HL-60/S4 treated with phorbol 12-myristate 13-acetate at 8.2 ng/mL for 4 days and 3 days (cell line): ENCODE measurements around the gene DIO1.
"Not testable (repeated sequence)": the region's sequence is repeated elsewhere in the genome, so short reads cannot be mapped to it uniquely, and the experiment has no call there.

Experiments used
- in situ Hi-C: fragments of 300-500 bp; cut with MboI; formaldehyde crosslinking; loops from 2 replicates; pipeline ENCODE4 v1.15.0; 2022; ENCODE audit warnings: low sequenced_read_pairs

The DIO1 gene

GRCh38 chr1:53893999-53894636 is at the start of gene DIO1:
DIO1 (plus strand) TSS chr1:53894187; CDS start chr1:53894211, 24 bp downstream.
- in situ Hi-C loops, result no loop called here

GRCh38 chr1:53847980-53848379 is 46.0 kb upstream of the DIO1 start:
- in situ Hi-C loops, result no loop called here

DNA sequence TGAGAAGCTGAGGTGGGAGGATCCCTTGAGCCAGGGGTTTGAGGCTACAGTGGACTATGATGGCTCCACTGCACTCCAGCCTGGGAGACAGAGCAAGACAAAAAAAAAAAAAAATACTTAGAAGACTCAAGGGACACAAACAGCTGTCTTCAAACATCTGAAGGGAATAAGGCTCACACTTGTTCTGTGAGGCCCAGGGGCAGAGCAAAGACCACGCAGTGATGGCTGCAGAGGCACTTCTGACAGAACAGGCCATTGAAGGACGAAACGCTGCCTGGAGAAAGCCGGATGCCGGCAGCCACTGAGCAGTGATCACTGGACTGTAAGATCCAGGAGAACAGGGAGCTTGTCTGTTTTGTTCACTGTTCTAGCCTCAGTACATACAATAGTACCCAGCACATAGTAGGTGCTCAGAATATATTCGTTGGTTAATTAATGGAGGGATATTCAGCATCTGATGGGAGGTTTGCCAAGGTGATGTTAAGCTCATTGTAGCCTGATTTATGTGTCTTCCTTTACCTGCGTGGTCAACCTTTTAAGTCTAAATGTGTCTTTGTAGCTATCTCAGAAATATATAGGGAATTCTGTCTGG is 43.8 kb upstream of the DIO1 start:
- in situ Hi-C loops, result loop anchor here (25.0 kb wide), 1 partner anchor 112 kb away; no protein-coding TSS in a partner anchor

DNA sequence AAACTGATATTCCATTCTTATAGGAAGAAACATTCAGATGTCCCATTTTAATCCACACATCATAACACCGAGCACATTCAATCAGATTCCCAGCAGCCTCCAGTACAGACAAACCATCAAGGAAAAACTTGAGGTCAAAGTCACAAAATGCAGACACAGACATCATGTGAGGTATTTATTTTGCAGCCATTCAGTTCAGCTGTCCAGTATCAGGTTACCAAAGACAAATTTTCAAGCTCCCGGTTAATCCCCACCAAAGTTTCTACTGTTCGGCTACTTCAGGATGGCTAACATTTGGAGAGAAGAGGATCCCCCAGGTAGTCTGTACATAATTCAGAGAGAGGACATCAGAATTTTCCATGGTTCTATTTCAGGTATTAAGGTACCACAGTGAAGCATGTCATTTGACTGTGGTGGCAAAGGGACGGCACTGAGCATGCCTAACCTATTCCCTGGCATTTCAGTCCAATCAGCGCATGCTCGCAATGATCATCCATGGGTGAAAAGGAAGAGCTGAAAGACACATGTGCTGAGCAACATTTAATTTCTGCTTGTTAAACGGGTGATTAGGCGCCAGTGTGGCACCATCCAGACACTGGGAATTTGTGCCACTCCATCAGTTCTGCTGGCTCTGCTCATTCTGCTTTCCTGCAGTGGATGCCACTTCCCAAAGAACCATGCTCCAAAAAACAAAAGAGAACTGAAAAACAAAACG is 42.3 kb upstream of the DIO1 start:
- in situ Hi-C loops, result loop anchor here (25.0 kb wide), 1 partner anchor 111 kb away; no protein-coding TSS in a partner anchor

DNA sequence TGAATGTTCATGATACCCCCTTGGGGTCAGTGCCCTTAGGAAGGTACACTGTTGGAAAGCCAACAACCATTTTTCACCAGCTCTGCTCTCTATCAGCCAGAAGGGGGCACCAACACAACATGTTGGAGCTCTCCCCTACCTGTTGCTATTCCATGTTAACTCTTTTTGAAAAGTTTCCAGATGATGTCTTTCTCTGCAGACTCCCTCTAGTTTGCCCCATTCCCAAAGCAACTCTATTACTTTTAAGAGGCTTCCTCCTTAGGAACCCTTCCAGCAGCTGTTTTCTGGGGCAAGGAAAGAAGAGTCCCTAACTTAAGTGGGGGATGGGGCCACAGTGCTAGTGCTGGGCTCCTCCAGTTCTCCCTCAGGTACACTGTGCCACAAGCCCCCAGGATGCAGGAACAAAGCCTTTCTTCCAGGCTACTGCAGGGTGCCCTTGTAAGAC is 33.0 kb upstream of the DIO1 start:
- in situ Hi-C loops, result loop anchor here (25.0 kb wide), 1 partner anchor 101 kb away; no protein-coding TSS in a partner anchor

DNA sequence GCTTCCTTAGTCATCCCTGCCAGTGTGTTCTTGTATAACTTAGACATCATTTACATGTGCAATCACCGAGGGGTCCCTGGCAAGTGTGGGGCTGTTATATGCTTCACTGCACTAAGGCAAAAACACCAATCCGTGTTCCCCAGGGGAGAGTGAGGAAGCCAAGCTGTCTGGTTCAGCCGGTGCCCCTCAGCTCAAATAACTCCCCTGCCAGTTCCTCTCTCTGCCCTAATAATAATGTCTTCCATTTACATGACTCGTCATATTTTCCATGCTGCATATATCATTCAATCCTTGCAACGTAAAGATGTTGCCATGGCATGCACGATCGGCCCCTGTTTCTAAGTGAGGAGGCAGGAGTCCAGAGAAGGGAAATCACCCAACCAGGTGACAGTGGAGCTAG is 31.5 kb upstream of the DIO1 start:
- in situ Hi-C loops, result loop anchor here (25.0 kb wide), 1 partner anchor 100 kb away; no protein-coding TSS in a partner anchor

- in situ Hi-C loops, result loop anchor here (25.0 kb wide), 1 partner anchor 94 kb away; no protein-coding TSS in a partner anchor
Measured at GRCh38 chr1:53868565-53868964, 25.4 kb upstream of the DIO1 start.

DNA sequence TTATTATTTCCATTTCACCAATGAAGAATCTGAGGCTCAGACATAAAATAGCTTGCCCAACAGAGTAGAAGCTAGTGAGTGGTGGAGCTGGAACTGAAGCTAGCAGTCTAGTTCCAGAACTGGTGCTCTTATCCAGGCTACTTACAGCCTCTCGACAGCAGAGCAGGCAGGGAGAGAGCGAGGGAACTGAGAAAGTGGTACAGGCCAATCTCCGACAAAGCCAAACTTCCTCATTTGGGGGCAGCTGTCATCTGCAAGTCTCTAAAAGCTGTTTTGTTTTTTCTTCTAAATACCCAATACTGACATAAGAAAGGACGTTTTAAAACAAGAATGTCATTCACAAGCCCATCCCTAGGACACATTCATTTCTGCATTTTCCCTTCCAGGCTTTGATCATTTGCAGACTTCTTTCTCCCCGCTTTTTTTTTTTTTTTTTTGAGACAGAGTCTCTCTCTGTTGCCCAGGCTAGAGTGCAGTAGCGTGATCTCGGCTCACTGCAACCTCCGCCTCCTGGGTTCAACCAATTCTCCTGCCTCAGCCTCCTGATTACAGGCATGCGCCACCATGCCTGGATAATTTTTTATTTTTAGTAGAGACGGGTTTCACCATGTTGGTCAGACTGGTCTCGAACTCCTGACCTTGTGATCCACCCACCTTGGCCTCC is 24.4 kb upstream of the DIO1 start:
- in situ Hi-C loops, result loop anchor here (25.0 kb wide), 1 partner anchor 93 kb away; no protein-coding TSS in a partner anchor

- in situ Hi-C loops, result loop anchor here (25.0 kb wide), 1 partner anchor 91 kb away; no protein-coding TSS in a partner anchor
Measured at GRCh38 chr1:53871221-53871620, 22.8 kb upstream of the DIO1 start.

DNA sequence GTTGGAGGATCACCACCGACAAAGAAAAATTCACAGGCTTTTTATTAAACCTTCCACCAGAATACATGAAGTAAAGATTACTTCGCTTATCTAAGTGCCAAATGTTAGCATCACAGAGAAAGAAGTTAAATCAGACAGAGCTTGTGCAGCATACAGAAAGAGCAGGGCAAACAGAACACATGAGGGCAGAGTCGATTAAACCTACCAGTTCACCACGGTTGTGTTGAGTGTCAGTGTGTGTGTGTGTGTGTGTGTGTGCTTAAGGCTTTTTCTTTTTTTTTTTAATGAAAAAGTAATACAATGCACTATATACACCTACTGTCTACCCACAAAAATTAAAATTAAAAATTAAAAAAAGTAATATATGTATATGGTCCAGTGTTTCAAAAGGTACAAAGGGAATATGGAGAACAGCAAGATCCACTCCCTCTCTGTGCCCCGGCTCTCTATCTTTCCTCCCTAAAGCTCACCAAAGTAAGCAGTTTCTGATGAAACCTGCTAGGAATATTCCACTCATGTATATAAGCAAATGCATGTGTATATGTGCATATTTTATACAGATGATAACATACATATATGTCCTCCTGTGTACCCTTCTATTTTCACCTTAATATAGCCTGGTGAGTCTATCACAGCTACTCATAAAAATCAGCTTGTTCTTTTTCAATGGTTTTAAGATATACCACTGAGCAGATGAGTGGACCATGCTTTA is 22.1 kb upstream of the DIO1 start:
- in situ Hi-C loops, result loop anchor here (25.0 kb wide), 1 partner anchor 90 kb away; no protein-coding TSS in a partner anchor

DNA sequence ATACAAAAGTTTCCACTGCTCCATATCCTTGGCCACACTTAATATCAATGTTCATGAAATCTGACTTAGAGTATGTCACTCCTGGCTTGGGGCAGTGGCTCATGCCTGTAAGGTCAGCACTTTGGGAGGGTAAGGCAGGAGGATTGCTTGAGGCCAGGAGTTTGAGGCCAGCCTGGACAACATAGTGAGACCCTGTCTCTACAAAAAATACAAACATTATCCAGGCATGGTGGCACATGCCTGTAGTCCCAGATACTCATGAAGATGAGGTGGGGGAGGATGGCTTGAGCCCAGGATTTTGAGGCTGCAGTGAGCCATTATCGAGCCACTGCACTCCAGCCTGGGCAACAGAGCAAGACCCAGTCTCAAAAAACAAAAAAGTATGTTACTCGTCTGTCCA is 18.8 kb upstream of the DIO1 start:
- in situ Hi-C loops, result not testable (repeated sequence)

DNA sequence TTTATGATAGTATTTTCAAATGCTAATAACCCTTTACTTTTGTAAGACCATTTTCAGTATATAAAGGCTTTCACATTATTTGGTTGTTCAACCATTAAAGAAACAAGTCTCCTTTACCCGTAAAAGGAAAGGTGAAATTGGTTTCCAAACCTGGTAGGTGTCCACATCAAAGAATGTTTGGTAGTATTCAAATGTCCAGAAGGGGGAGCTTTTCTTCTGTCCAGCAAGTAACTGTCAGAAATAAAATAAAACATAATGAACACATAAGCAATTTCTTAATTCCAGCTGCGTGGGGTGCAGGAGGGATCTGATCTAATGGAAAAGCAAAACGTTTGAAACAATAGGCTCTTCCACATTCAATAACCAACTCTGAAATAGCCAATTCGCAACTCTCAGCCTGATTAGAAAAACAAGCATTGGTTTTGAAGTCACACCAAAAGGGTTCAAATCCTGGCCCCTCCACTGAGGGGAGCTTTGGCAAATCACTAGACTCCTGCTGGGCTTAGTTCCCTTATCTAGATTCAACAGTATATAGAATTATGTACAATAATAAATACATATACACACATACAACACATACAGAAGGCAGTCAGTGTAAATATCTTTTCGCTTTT is 15.4 kb upstream of the DIO1 start:
- in situ Hi-C loops, result no loop called here

- in situ Hi-C loops, result not testable (repeated sequence)
Measured at GRCh38 chr1:53881853-53882252, 12.1 kb upstream of the DIO1 start.

- in situ Hi-C loops, result not testable (repeated sequence)
Measured at GRCh38 chr1:53883600-53883999, 10.4 kb upstream of the DIO1 start.

- in situ Hi-C loops, result no loop called here
Measured at GRCh38 chr1:53888681-53889080, 5.3 kb upstream of the DIO1 start.

DNA sequence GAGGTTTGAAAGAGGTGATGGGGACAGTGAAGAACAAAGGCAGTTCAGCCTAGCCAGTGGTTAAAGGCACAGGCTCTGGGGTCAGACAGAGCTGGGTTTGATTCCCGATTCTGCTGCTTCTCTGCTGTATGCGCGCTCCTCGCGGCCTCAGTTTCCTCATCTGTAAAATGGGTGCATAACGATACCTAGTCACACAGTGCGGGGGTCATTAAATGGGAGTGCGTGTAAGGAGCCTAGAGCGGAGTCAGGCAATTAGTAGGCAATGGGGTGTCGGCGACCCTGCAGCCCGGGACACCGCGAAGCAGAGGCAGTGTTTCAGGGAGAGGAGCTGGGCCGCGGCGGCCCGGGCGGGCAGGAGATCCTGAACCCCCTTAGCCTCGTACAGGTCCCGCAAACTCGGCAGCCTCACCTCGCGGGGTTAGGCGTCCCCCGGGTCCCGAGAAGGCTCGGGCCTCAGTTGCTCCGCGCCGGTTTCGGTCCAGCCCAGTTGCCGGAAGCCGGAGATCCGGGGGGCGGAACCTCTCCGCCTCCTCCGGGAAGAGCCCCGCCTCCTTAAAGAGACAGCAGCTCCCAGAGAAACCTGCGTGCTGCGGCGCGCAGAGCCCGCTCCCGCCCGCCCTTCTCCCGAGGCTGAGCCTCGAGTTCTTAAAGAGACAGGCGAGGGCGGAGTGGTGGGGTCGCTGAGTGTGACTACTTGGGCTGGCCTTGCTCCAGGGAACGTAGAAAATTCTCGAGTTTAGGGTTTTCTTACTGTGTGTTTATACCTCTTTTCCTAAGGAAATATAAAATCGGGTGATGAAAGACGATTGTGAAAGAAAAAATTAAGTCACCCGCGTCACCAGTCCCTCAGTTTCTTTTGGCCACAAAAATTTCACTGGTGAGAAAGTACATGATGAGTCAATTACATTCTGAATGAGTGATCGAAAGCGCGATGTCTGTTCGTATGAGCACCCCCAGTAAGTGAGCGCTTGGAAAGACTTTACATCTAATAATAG is 4.4 kb upstream of the DIO1 start, which contains the start of gene YIPF1:
YIPF1 (minus strand) TSS at position 494 of the 995 bp plus-strand sequence. CDS start 860 bp downstream, outside the sequence.
- in situ Hi-C loops, result no loop called here

- in situ Hi-C loops, result no loop called here
Measured at GRCh38 chr1:53890522-53890941, 3.5 kb upstream of the DIO1 start.

GRCh38 chr1:53891018-53891417 is 3.0 kb upstream of the DIO1 start:
- in situ Hi-C loops, result no loop called here

GRCh38 chr1:53891678-53892077 is 2.3 kb upstream of the DIO1 start:
- in situ Hi-C loops, result no loop called here
